GM19328 (cell line): ENCODE measurements around the gene RELN.

Experiments
- ATAC-seq: cut with Tn5 transposase; IDR thresholded peaks from one replicate; pipeline ENCODE4 v1.9.1; 2021; ENCODE audit warnings: mild to moderate bottlenecking, moderate library complexity; ENCODE audit not compliant: unreplicated experiment

The RELN gene

DNA sequence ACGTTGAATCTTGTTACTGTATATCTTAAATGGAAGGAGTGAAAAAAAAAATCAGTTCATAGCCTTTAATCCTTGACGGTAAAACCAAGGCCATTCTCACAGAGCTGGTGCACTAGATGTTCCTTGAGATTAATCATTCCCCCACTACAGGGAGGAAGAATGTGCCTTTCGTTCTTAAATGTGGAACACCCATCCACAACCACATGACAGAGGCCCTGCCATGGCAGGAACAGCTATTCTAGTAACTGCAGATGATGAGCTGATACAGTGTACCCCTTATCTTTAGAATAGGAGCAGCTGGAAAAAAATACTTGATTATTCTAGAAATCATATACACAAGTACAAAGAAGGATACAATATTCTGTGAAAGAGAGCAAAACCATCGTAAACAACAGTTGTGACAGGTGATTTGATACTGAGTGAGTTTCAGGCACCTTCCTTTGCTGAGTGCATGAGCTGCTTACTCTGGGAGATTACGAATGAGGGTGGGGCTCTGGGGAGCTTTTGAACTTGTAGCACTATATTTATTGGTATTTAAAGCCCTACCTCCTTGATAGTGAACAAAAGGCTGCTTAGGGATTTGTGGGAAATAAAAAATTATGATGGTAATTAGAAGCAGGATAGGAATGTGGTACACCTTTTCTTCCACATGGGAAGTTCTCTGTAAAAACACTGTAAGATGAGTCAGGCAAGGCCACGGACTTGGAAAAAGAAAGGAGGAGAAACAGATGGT, 299.1 kb downstream of the RELN start:
- ATAC-seq: no peak

DNA sequence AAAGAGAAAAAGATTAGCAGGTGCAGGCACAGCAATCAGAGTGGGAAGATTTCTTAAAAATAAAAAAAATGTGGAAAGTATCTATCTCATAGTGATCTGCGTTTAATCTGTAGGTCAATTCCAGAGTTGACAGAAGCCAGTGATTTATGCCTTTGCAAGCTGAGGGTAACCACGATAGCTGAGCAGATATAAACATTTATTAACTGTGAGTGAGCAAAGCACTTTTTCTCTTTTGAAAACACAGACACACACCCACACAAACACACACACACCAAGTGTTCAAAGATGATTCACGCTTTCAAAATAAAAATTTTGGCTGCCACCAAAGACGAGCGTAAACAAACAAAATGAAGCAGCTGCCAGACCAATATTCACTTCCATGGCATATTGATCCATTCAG, 300.2 kb downstream of the RELN start:
- ATAC-seq: no peak

DNA sequence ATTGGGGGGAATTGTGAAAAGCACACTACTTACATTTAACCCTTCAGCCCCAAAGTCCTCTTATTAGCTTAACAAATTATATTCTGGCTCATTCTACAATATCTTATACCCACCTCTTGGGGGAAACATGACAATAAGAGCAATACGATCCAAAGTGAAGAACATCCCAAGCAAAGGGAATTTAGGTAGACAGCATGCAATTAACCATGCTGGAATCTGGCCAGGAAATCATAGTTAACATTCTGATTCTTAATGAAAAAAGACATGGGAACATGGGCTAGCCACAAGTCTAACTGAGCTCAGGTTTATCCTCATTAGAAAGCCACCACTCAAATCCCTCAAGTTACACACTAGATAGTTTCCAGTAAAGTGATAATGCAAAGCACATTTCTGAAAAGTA, 301.5 kb downstream of the RELN start:
- ATAC-seq: no peak

DNA sequence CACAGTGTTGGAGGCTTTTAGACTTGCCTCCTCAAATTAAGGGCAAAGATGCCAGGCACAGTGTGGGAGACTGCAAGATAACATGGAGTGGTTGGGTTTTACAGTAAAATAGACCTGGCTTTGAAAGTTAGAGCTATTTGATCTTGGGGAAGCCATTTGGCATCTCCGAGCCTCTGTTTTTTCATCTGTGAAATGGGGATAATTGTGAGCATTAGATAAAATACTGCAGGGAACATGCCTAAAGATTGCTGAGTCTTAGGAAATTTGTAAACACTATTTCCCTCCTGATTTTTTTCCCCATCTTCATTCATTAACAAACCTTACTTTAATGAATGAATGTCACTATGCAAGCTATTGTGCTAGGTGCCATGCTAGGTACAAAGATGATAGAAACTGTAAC, 302.2 kb downstream of the RELN start:
- ATAC-seq: no peak

DNA sequence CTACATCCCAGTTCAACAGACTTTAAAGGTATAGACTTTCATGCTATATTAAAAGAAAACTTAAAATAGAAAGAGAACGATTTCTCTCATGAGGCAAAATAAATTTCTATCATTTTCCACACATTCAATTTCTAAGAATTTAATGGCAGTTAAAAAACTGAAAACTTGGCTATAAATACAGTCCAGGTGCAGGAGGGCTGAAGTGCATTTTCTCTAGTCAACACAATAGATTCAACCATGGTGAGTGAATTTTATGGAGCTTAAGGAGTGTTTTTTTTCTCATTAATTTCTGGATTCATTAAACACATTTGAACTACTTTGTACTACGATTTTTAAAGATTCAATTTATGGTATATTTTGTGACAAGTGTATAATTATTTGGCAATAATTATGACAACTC, 302.7 kb downstream of the RELN start:
- ATAC-seq: no peak

DNA sequence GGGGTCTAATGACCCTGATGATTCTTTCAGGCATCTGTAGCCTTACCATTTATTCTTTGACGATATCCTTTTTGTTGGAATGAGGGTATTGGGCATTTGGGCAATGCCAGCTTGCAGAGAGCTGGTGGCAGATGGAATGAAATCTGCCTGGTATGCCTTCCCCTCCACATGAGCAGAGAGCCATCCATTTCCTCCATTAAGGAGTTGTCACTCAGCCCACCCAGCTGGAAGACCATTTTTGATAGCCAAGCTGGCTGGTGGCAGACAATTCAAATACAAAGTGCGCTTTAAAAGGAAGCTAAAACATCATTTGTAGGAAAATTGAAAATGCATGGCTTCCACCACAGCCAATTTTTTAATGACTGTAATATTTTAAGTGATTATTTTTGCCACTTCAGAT, 303.4 kb downstream of the RELN start:
- ATAC-seq: no peak

DNA sequence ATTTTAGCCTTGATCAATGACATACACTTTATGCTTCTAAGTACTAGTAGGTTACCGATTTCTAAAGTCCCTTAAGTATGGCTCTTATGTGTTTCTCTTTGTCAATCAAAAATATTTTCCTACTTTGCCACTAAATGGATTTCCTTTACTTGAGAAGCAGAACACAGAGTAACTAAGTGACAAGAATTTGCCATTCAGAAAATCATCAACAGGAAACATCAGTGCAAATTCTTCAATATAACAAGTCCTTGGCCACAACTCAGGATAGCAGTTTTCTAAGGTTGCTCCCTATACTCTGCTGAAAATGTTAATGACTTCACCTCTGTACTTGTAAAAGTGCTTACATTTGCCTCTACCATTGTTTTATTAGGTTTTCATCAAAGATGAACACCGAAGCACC, 303.8 kb downstream of the RELN start:
- ATAC-seq: no peak

DNA sequence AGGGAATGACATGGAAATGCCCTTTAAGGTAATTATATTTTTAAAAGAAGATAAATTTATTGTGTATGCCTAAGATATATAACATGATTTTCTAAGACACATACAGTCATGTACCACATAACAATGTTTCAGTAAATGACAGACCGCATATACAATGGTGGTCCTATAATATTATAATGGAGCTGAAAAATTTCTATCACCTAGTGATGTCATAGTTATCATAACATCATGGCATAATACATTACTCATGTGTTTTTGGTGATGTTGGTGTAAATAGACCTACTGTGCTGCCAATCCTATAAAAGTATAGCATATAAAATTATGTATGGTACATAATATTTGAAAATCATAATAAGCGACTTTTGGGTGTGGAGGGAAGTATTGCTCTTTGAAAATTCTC, 306.1 kb downstream of the RELN start:
- no peak for ATAC-seq

DNA sequence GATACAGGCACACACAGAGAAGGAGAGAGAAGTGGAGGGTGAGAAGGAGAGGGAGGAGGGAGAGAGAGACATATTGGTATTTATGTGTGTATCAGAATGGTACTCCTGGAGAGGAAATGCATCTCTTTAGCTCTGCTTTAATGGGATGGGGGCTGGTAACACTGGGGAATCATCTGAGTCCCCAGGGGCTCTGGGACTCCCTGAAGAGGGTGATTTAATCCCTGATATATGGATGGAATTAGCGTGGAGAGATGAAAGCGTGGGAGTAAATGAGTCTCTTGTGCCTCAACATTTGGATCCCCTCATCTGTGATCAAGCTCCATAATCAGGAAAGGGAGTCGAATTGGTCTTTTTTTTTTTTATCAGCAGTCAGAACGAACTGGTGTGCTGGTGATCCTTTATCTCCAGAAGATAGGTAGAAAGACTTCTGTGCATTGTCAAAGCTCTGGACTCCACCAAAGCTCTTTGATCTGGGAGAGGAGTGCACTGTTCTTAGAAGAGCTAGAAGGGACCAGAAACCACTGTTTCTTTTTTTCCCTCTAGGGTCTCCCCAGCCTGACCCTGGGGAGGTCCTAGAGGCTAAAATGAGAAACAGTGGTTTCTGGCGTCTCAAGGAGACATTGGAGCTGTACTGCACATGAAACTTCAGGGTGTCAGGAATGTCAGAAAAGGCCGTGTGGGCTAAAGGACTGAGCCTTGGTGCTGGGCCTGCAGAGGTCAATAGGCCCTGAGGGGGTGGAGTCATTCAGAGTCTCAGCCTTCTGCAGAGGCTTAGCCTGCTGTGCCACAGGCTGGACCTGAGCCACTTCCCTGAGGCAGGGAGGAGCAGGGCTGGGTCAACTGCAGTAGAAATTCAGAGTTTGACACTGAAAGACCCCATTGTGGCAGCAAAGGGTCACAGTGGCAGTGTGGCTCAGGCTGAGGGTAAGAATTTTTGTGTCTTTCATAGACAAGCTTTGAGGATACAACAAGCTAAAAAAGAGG, 309.0 kb downstream of the RELN start:
- ATAC-seq: no peak

DNA sequence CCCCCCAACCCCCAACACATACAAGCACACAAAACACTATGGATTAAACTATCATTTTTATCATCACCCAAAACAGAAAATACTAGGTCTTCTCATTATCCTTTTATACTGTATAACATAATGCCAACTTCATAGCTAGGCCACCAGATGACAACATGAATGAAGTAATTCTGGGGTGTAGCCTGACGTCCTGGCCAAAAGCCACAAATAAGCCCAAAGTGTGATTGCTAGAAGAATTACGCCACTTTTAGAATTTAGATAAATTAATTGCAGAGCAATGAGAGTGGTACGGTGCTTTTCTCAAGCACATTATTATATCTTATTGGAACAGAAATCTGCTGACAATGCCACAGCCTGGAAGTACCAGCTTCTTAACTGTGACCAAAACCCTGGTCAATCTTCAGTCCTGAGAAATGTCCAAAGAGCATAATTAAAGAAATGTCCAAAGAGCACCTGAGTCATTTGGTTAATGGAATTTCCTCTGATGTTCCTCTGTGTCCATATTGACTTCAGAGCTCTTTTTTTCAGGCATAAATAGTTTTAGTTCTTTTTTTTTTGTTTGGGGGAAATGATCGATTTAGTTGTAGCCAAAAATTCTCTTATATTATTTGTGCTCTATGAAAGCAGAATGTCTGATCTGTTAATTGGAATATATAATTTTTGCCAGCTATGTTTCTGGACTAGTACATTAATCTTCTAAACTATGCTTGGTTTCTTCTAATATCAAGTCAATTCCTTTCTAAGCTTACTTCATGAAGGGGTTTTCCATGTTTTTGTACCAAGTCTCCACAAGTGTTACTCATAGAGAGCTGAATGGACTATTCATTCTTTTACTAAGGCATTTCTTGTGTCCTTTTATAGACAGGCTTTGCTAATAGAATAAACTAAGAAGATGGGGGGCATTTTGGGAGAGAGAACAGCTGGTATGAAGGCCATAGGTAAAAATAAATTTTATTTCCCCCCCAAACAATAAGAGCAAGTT, 310.0 kb downstream of the RELN start:
- no peak for ATAC-seq

DNA sequence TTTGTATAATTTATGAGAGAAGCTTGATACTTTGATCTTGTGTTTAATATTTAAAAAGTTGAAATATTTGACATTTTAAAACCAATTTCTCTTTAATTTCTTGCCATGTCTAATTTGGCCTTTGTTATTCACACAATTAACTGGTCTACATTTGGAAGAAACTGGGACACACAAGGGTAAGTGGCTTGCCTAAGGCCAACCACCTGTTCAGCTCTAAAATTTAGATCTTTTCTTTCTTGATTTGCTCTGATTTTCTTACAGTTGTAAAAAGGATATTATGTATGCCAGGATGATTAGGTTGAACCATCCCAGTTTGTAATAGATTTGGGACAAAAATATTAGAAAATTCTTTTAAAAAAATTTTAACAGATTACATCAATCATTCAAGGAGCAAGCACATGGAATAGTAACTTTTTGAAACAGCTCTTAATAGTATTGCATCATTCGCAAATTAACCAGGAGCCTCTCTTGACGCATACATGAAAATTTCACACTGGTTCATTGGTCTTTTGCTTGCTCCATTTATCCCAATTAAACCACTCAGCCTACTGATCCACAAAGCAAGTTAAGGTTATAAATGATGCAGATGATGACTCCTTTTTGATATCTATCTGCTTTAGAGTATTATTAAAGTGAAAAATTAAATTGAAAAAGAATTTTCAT, 321.0 kb downstream of the RELN start:
- no peak for ATAC-seq

DNA sequence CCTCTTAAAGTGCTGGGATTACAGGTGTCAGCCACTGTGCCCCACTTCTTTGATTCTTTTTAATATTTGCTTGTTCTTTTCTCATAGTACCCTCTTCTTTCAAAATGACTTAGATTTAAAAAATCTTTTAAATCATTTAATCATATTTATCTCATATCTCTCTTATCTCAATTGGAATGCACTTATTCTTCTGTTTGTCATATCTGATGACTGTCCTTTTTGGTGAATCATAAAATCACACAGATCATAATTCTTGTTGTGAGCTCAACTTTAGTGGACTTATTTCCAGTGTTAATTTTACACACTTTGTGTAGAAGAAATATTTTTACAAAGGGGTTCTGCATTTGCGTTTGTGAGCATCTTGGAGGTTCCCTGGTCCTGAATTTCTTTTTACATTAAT, 323.1 kb downstream of the RELN start:
- ATAC-seq: no peak

DNA sequence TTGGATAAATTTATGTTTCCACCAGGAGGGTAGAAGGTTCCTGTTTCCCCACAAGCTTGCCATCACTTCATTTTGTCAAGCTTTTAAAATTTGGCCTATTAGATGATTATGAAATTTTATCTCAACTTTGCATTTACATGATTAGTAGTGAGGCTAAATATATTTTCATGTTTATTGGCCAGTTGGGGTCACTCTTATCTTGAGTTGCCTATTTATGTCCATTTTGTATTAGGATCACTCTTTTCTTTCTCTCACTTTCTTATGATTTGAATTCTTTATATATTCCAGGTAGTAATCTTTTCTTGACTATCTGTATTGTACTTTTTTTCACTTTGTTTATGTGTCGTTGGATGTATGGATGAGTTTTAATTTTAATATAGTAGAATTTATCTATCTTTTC, 324.9 kb downstream of the RELN start:
- ATAC-seq: no peak

DNA sequence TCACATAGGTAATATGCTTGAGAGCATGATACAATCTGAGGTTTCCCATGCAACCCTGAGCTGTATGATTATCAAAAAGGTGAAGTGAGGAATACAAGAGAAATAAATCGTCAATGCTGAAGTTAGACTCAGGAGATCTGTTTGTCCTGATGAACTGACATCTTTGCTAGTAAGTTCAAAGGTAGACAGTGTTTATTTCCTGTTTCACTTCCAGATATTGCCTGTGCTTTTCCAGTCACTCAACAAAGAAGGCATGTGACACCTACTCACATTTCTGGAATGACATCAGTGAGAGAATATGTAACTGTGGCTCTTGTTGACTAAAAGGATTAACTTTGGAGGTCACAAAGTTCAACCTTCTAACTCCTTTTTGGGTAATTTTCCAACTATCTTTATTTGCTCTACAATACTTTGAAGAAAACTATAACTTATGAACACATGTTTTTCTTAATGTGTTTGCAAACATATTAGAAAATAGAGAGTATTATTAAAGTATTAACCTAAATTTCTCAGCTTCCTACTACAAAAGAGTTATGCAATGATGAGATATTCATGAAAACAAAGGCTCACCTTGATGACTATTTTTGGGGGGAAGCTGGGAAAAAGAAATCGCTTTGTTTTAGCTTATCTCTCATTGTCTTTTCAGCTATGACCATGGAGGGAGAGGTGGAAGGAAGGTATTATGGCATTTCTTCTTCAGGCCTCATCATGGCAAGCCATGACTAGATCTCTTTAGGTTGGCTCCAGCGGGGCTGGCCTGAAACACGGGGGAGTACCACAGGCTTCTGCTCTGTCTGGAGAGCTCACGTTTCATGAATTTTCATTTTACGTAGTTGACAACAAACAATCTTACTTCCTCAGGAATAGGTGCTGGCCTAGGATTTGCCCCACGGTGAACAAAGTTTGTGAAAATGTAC, 328.7 kb downstream of the RELN start:
- ATAC-seq: no peak

DNA sequence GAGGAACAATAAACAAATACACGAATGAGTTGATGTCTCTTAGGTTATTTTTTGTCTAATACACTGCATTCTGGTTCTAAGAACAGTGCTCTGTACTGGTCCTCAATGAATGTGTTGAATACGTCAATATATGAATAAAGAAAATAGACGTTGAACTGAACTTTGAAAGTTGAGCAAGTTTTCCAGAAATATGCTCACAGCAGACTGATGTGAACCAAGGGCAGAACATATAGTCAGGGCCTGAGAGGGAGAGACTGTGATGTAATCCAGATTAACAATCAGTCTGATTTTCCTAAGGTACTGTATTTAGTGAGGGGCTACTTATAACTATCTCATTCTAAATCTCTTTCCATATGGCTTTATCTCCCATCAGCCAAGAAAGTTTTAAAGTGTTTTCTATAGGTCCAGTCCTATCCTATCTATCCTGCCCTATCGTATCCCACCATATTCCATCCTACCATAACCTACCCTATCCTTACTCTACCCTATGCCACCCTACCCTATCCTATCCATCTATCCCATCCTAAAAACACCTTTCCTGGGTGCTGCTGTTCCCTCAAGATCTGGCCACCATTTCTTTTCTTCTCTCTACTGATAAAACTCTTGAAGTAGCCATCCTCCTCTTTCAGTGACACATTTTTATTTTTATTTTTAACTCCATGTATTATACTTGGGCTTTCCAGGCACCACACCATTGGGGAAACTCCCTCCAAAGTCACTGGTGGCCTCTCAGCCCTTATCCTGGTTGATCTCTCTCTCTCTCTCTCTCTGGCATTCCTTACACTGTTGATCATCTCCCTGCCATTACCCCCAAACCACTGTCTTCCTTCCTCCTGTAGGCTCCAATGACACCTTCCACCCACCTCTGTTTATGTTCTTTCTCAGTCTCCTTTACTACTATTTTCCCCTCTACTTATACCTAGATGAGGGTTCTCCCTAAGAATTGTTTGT, 331.1 kb downstream of the RELN start:
- ATAC-seq: no peak

DNA sequence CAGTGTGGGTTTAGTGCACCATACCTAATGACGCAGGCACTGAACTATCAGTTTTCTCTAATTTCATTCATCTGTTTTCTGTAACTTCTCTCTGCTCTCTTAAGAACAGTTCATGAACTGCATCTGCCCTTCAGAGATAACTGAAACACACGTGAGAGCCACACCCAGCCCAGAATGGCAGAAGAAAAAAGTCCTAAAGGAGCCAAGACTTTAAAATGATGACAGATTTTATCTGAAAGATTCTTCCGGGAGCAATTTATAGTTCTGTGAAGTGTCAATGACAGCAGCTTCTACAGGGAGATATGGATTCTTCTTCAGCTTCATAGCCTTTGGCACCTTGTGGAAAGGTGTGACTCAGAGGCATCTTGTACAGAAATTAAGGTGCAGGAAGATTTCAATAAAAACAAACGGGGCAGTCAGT, 332.0 kb downstream of the RELN start:
- no peak for ATAC-seq

DNA sequence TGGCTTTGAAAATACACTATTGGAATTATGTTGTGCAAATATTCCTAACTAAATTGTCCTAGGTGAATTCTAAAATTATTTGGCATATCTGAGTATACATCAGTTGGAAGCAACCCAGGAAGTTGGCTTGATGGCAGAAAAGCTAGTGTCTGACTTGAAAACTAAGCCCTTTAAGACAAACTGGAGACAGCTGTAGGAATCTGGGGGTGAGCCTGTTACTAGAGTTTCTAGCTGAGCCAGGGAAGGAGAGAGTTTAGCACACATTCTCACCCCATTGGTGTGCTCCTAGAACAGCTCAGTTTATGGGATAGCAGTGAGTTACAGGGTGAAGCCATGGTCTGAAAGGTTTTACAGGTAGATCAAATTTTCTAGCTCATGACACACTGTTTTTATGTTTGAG, 333.2 kb downstream of the RELN start:
- no peak for ATAC-seq
